SK-N-SH treated with all-trans-retinoic acid at 6 μM for 48 hours (cell line): ENCODE measurements around the gene MXRA8.

Experiments used
- ATAC-seq: fragments of 200-7000 bp; cut with Tn5 transposase; 3 replicates; pipeline ENCODE4 v1.9.1; 2020; ENCODE audit warnings: mild to moderate bottlenecking, moderate library complexity
- CREB5 ChIP-seq: fragments of 250-450 bp; sonication (Bioruptor Pico); IDR thresholded peaks from 2 replicates; pipeline ENCODE4 v1.5.1; 2020; ENCODE audit warnings: low read depth, mild to moderate bottlenecking, moderate library complexity
- CSDC2 ChIP-seq: fragments of 250-450 bp; sonication (Bioruptor Pico); IDR thresholded peaks from 2 replicates; pipeline ENCODE4 v1.5.0; 2020; ENCODE audit warnings: mild to moderate bottlenecking, moderate library complexity
- CSRNP3 ChIP-seq: fragments of 250-450 bp; sonication (Bioruptor Pico); IDR thresholded peaks from 2 replicates; pipeline ENCODE4 v1.5.1; 2021; ENCODE audit warnings: mild to moderate bottlenecking, moderate library complexity
- ISL1 ChIP-seq: fragments of 250-450 bp; sonication (Bioruptor Pico); IDR thresholded peaks from 2 replicates; pipeline ENCODE4 v2.1.2; 2022; ENCODE audit warnings: mild to moderate bottlenecking, moderate library complexity
- POU6F1 ChIP-seq: fragments of 250-450 bp; sonication (Bioruptor Pico); IDR thresholded peaks from 2 replicates; pipeline ENCODE4 v1.8.0; 2021; ENCODE audit warnings: low read depth, mild to moderate bottlenecking, moderate library complexity, borderline replicate concordance
- PPARA ChIP-seq: fragments of 250-450 bp; sonication (Bioruptor Pico); IDR thresholded peaks from 2 replicates; pipeline ENCODE4 v1.5.0; 2020; ENCODE audit warnings: mild to moderate bottlenecking, borderline replicate concordance
- RARB ChIP-seq: fragments of 250-450 bp; sonication (Bioruptor Pico); IDR thresholded peaks from 2 replicates; pipeline ENCODE4 v1.8.0; 2021; ENCODE audit warnings: mild to moderate bottlenecking, moderate library complexity
- SNAI2 ChIP-seq: fragments of 250-450 bp; sonication (Bioruptor Pico); IDR thresholded peaks from 2 replicates; pipeline ENCODE4 v1.5.0; 2020; ENCODE audit warnings: mild to moderate bottlenecking, moderate library complexity
- TCF4 ChIP-seq: fragments of 250-450 bp; sonication (Bioruptor Pico); IDR thresholded peaks from 2 replicates; pipeline ENCODE4 v1.8.0; 2021; ENCODE audit warnings: mild to moderate bottlenecking, moderate library complexity, borderline replicate concordance
- TOX ChIP-seq: fragments of 250-450 bp; sonication (Bioruptor Pico); IDR thresholded peaks from 2 replicates; pipeline ENCODE4 v1.8.0; 2021; ENCODE audit warnings: mild to moderate bottlenecking, moderate library complexity, borderline replicate concordance
- TSHZ2 ChIP-seq: fragments of 250-450 bp; sonication (Bioruptor Pico); IDR thresholded peaks from 2 replicates; pipeline ENCODE4 v1.5.0; 2020; ENCODE audit warnings: mild to moderate bottlenecking, moderate library complexity
- ZC3H10 ChIP-seq: fragments of 250-450 bp; sonication (Bioruptor Pico); IDR thresholded peaks from 2 replicates; pipeline ENCODE4 v1.5.1; 2021; ENCODE audit warnings: mild to moderate bottlenecking, moderate library complexity
- ZFP3 ChIP-seq: fragments of 250-450 bp; sonication (Bioruptor Pico); IDR thresholded peaks from 2 replicates; pipeline ENCODE4 v1.5.0; 2020; ENCODE audit warnings: mild to moderate bottlenecking, moderate library complexity
- ZFP30 ChIP-seq: fragments of 450-650 bp; formaldehyde crosslinking; IDR thresholded peaks from 2 replicates; pipeline ENCODE4 v1.5.0; 2022; ENCODE audit warnings: mild to moderate bottlenecking, moderate library complexity
- ZNF565 ChIP-seq: fragments of 450-650 bp; formaldehyde crosslinking; conservative IDR thresholded peaks from 2 replicates; pipeline ENCODE4 v1.5.0; 2020; ENCODE audit warnings: low read depth, mild to moderate bottlenecking, moderate library complexity
- ZNF70 ChIP-seq: fragments of 450-650 bp; formaldehyde crosslinking; IDR thresholded peaks from 2 replicates; pipeline ENCODE4 v1.5.0; 2020; ENCODE audit warnings: mild to moderate bottlenecking, moderate library complexity

MXRA8 gene

GRCh38 chr1:1381294-1381693 lies 22.9 kb upstream of the MXRA8 start (continued):
- TF ChIP-seq CSRNP3 (CRISPR knock-in tag) (no peak), TOX (CRISPR knock-in tag) (no peak), CSDC2 (CRISPR knock-in tag) (no peak), RARB (no peak), ZC3H10 (CRISPR knock-in tag) (no peak)

- TF ChIP-seq TCF4 (CRISPR knock-in tag) (no peak), TSHZ2 (CRISPR knock-in tag) (no peak), ZNF70 (CRISPR knock-in tag) (no peak), PPARA (CRISPR knock-in tag) (no peak), POU6F1 (CRISPR knock-in tag) (no peak), CREB5 (no peak), ZFP3 (no peak), ZFP30 (CRISPR knock-in tag) (no peak), ZNF565 (no peak), ISL1 (CRISPR knock-in tag) (no peak)
Observed at GRCh38 chr1:1380860-1381259, 22.5 kb upstream of the MXRA8 start.

GRCh38 chr1:1377540-1378205 lies 19.3 kb upstream of the MXRA8 start:
- no peak for ATAC-seq

More at GRCh38 chr1:1380860-1381259, 22.5 kb upstream of the MXRA8 start:
- no peak for ATAC-seq

More at GRCh38 chr1:1377540-1378205, 19.3 kb upstream of the MXRA8 start:
- TF ChIP-seq CREB5 (no peak), SNAI2 (no peak), POU6F1 (CRISPR knock-in tag) (no peak), ZFP3 (no peak)
- TF ChIP-seq, all 23 proteins: peak for 0
